ENCODE data around the gene NDUFS7.

NDUFS7 gene

GRCh38 chr19:1435378-1435989 is 51.8 kb downstream of the NDUFS7 start:
- no peak for DNase-seq

DNA sequence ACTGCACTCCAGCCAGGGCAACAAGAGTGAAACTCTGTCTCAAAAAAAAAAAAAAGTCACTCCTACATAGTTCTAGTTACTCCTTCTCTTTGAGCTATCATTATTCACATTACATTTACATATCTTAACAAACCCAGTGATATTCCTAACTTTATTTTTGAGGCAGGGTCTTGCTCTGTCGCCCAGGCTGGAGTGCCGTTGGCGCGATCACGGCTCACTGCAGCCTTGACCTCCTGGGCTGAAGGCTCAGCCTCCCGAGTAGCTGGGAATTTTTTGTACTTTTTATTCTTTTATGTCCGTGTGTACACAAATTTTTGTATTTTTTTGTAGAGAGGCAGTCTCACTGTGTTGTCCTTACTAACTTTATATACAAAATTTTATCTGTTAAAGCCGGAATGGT is 53.9 kb downstream of the NDUFS7 start:
- no peak for DNase-seq

DNA sequence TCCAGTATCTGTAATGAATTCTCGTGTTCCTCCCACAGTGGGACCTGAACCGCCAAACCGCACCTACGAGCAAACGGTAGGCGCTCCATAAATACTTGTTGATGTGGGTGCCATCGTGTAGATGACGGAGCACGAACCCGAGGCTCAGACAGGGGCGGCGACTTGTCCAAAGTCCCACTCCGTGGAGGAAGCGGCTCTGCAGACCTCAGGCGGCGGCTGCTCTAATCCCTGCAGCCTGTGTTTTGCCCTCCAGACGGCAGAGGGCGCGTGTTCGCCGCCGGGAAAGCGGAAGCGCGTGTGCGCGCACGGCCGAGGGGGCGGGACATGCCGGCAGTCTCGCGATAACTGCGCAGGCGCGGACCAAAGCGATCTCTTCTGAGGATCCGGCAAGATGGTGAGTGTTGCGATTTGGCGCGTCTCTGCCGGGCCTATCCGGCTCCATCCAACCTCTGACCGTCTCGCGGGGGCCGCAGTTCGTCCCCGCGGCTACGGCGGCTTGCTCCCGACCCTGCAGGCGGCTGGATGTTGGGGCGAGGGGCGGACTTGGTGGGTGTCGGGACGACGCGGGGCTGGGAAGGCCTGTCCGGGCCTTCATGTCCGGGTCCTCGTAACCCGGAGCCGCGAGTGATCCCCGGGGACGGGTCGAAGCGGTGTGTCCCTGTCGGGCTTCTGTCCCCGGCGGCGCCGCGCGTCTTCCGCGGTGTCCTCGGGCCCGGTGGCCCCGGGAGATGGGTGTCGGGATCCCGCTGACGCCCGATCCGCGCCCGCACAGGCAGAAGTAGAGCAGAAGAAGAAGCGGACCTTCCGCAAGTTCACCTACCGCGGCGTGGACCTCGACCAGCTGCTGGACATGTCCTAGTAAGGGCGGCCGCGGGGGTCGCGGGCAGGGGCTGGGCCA is 54.6 kb downstream of the NDUFS7 start, which contains the start of gene RPS15:
RPS15 (plus strand) TSS at position 362 of the 898 bp plus-strand sequence; CDS start at position 392, 30 bp downstream.
- peak; percentile 97 for DNase-seq

GRCh38 chr19:1438933-1439354 is 55.2 kb downstream of the NDUFS7 start:
- no peak for DNase-seq

DNA sequence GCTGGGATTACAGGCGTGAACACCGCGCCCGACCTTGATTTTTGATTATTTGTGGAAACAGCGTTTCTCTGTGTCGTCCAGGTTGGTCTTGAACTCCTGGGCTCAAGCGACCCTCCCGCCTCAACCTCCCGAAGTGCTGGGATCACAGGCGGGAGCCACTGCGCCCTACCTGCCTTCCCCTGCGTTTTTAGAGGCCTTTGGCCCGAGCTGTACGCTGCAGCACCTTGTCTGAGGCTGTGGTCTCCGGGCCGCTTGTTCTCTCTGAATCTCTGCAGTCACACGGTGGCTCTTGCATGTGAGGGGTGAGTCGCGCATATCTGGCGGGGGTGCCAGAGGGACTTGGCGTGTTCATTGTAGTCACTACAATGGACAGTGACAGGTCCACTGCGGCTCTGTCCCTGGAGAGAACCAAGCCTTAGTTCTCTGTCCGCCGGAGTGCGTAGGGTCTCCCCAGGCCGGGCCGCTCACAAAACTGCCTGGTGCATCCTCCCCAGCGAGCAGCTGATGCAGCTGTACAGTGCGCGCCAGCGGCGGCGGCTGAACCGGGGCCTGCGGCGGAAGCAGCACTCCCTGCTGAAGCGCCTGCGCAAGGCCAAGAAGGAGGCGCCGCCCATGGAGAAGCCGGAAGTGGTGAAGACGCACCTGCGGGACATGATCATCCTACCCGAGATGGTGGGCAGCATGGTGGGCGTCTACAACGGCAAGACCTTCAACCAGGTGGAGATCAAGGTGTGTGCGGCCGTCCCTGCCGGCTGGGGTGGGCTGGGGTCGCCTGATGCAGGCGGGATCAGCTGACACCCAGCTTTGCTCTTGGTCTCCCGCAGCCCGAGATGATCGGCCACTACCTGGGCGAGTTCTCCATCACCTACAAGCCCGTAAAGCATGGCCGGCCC is 56.1 kb downstream of the NDUFS7 start:
- DNase-seq: peak; percentile 33

GRCh38 chr19:1440418-1440801 is 56.7 kb downstream of the NDUFS7 start:
- DNase-seq: no peak

- no peak for DNase-seq
Observed at GRCh38 chr19:1441022-1441426, 57.3 kb downstream of the NDUFS7 start.

DNA sequence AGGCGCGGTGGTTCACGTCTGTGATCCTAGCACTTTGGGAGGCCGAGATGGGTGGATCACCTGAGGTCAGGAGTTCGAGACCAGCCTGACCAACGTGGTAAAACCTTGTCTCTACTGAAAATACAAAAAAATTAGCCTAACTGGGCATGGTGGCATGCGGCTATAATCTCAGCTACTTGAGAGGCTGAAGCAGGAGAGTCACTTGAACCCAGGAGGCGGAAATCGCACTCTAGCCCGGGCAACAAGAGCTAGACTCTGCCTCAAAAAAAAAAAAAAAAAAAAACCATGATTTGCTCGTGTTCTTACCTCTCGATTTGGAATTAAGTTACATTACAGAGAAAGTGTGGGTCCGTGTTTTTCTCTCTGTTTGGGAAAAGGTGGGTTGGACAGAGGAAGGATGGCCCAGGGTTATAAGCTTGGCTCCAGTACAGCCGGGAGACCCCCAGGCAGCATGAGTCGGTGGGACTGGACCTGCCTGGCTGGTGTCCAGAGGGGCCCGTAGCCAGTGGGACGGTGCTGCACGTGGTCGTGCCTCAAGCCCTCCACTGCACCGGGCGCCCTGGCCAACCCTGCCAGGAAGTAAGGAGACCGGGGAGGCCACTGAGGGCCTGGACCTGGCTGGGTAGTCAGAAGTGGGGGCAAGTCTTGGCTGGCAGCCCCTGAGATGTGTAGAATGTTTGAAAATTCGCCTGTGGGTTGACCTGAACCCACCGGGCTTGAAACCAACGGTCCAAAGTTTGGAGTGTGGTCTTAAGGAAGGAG is 58.2 kb downstream of the NDUFS7 start:
- DNase-seq: no peak

Data from CD4-positive, alpha-beta T cell treated with Interleukin-12 subunit alpha and Interleukin-12 subunit beta, for 1 hour (primary cell).